ENCODE results near the gene CES1.

The CES1 gene

GRCh38 chr16:55832773-55833691, at the start of gene CES1:
CES1 (minus strand) TSS chr16:55833096; CDS start chr16:55833055, 41 bp downstream.
- peak in 1 of 2 donors; percentile 35 for DNase-seq (ENCODE audit: low read depth in 2 of 2)
- TF ChIP-seq, protein P1, sequence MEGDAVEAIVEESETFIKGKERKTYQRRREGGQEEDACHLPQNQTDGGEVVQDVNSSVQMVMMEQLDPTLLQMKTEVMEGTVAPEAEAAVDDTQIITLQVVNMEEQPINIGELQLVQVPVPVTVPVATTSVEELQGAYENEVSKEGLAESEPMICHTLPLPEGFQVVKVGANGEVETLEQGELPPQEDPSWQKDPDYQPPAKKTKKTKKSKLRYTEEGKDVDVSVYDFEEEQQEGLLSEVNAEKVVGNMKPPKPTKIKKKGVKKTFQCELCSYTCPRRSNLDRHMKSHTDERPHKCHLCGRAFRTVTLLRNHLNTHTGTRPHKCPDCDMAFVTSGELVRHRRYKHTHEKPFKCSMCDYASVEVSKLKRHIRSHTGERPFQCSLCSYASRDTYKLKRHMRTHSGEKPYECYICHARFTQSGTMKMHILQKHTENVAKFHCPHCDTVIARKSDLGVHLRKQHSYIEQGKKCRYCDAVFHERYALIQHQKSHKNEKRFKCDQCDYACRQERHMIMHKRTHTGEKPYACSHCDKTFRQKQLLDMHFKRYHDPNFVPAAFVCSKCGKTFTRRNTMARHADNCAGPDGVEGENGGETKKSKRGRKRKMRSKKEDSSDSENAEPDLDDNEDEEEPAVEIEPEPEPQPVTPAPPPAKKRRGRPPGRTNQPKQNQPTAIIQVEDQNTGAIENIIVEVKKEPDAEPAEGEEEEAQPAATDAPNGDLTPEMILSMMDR (IDR thresholded peaks at IDR 0.05; ENCODE audit: low read depth, low read length) = no peak
- H3K4me3 ChIP-seq (replicated peaks in 1 of 2; ENCODE audit: low read depth in 2 of 2, low read length in 2 of 2) = peak within 1 kb of the TSS in 1 of 2 donors; percentile 17

DNA sequence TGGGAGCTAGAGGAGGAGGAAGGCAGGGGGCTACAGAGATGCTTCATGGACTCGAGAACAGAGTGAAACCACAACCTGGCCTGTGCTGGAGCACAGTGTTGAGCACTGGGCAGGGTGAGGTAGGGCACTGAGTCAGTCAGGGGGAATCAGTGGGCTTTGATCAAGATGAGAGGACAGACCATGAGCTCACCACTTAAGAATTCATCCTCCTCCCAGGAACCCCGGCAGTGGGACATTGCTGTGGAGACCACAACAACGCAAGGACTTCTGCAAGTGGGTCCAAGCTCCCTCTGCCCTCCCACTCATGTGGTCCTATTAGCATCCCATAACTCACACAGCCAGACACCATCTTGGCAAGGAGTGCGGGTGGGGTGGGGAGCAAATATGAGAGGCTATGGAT, 44.0 kb upstream of the CES1 start:
- no peak overlapping the region for H3K4me3 ChIP-seq (replicated peaks in 1 of 2; ENCODE audit: low read depth in 2 of 2, low read length in 2 of 2)
- TF ChIP-seq, protein P1 (IDR thresholded peaks at IDR 0.05; ENCODE audit: low read depth, low read length) = no peak
- no peak for DNase-seq (ENCODE audit: low read depth in 2 of 2)

- no peak for DNase-seq (ENCODE audit: low read depth in 2 of 2)
- TF ChIP-seq, protein P1 (IDR thresholded peaks at IDR 0.05; ENCODE audit: low read depth, low read length) = no peak
- no peak within 1 kb of the TSS for H3K4me3 ChIP-seq (replicated peaks in 1 of 2; ENCODE audit: low read depth in 2 of 2, low read length in 2 of 2)
Measured at GRCh38 chr16:55875273-55875672, 42.4 kb upstream of the CES1 start, which contains the start of gene CES5A. CES5A (minus strand) TSS chr16:55875373; CDS start chr16:55875221, 152 bp downstream.

DNA sequence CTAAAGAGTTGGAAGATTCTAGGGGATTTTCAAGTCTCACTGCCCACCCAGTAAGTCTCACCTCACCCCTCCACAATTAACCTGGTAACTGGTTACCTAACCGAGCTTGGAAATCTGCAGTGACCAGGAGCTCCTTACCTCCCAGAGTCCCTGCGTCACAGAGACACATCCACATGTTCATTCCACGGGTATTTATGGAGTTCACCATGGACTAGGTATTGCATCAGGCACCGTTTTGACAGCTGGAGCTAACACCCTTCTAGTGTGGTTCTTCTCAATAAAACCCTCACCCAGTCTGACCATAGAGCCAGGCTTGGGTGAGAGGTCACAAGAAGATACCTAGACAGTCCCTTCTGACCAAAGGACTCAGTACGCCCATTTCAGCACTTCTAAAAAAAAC, 40.2 kb upstream of the CES1 start:
- no peak for DNase-seq (ENCODE audit: low read depth in 2 of 2)
- TF ChIP-seq, protein P1 (IDR thresholded peaks at IDR 0.05; ENCODE audit: low read depth, low read length) = no peak
- no peak overlapping the region for H3K4me3 ChIP-seq (replicated peaks in 1 of 2; ENCODE audit: low read depth in 2 of 2, low read length in 2 of 2)

GRCh38 chr16:55872130-55872529, 39.2 kb upstream of the CES1 start:
- no peak for DNase-seq (ENCODE audit: low read depth in 2 of 2)
- TF ChIP-seq, protein P1 (IDR thresholded peaks at IDR 0.05; ENCODE audit: low read depth, low read length) = no peak
- no peak overlapping the region for H3K4me3 ChIP-seq (replicated peaks in 1 of 2; ENCODE audit: low read depth in 2 of 2, low read length in 2 of 2)

DNA sequence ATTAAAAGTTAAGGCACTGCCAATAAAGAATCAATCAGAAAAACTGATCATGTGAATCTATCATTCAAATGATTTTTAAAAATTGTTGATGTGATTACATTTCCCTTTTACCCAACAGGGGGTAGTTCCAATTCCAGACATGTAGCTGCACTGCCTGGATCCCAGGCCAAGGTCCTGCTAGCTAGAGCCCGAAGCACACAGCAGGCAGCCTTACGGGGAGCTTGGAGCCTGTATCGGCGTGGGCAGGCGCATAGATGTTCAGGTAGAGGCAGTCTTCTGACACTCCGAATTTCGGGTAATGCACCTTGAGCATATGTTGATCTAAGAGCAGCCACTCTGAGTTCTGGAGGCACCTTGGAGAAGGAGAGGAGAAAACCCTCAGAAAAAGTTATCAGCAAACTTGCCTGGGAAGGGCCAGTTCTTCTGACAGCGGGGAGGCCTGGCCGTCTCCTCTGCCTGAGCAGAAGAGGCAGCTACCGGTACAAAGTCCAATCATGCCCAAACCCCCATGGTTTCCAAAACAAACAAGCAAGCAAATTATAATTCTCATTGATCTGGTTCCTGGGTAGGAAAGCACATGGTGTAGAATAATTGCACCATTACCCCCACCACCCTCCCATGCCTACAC, 38.6 kb upstream of the CES1 start:
- TF ChIP-seq, protein P1 (IDR thresholded peaks at IDR 0.05; ENCODE audit: low read depth, low read length) = no peak

More for the DNA sequence above, 38.6 kb upstream of the CES1 start:
- no peak for DNase-seq (ENCODE audit: low read depth in 2 of 2)
- no peak overlapping the region for H3K4me3 ChIP-seq (replicated peaks in 1 of 2; ENCODE audit: low read depth in 2 of 2, low read length in 2 of 2)
